Measurements from ENCODE around the gene RPP14. TPM values are rescaled to one million over a fixed set of nuclear protein-coding genes. Genes with fewer than 3 reads are reported as not detected.

Gene RPP14
- total RNA-seq, 2 experiments from 2014 or later = 12.8 to 20.3 TPM

DNA sequence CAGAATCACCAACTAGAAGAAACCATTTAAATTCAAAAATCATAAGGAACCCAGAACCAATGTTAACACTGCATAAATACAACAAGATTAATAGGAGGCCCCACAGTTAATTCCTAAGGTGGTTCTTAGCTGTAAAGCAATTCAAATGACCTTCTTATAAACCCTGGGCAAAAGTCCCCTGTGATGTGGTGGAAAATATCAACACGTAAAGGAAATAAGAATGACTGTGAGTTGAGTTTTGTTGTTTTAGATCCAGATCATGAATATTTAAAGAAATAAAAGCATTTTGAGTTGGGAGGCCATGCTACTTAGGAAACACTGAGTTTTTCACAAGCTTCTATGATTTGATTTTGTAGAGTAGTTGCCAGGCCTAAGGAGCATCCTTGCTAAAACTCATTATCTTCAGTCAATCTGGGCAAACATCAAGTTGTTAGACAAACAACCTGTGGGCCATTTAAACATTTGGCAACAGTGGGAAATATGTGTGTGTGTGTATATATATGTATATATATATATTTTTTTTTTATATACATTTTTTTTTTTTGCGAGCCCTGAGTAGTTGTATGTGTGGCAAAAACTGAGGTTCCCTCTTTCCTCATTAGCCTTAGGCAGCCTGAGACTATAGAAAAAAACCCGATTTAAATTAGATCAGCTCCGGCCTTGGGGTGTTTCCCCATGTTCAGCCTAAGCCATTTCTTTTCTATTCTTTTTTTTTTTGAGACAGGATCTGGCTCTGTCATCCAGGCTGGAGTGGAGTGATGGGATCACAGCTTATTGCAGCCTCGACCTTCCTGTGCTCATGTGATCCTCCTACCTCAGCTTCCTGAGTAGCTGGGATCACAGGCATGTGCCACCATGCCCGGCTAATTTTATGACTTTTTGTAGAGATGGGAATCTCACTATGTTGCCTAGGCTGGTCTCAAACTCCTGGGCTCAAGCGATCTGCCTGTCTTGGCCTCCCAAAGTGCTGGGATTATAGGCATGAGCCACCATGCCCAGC lies 18.6 kb downstream of the RPP14 start:
- Histone ChIP-seq H2AFZ (ENCODE audit: low read length) (no peak overlapping the region), H3K27ac (ENCODE audit: low read depth, low read length, poor library complexity, severe bottlenecking) (no peak overlapping the region), H3K9me2 (ENCODE audit: insufficient read depth, low read length) (no peaks in the 10 kb centered on the region), H3K79me2 (ENCODE audit: insufficient read depth, low read depth, low read length) (peaks cover 7% of the 10 kb centered on the region; the same call in 1 of the 2 replicates), H3K4me3 (ENCODE audit: low read depth, low read length, poor library complexity, severe bottlenecking) (no peak overlapping the region), H3K9me3 (ENCODE audit: low read length) (no peaks in the 10 kb centered on the region), H3K36me3 (ENCODE audit: insufficient read depth, low read length) (peaks cover 21% of the 10 kb centered on the region), H3K4me2 (ENCODE audit: low read length) (peak overlapping the region; percentile 32; the same call in 1 of the 2 replicates), H4K20me1 (ENCODE audit: insufficient read depth, low read length) (peaks cover 4% of the 10 kb centered on the region; the same call in 1 of the 2 replicates), H3K4me1 (ENCODE audit: insufficient read depth, low read length, poor library complexity, severe bottlenecking) (peaks cover 32% of the 10 kb centered on the region)
- no TSS peak for BruUV-seq (replicated peaks)
- TF ChIP-seq EZH2phosphoT487 (IDR thresholded peaks at IDR 0.05; ENCODE audit: borderline replicate concordance, low read depth, low read length) = no peak
- no peak for TF ChIP-seq CTCF (conservative IDR thresholded peaks at IDR 0.05; ENCODE audit: low read length)
- intact Hi-C loops (cut with micrococcal nuclease; ENCODE audit: unreplicated experiment) = loop anchor here (5.0 kb wide), 1 partner anchor 308 kb away; no protein-coding TSS in a partner anchor
- no peak for DNase-seq (ENCODE audit: low spot score)
- CTCF ChIA-PET (ENCODE audit: unreplicated experiment) = no interaction called here
- POLR2A ChIA-PET = interaction anchor here (0.8 to 3.0 kb wide), 4 partner anchors 9 to 58 kb away, joined by 3 to 12 read pairs (median 3); partner anchors contain the start of genes HTD2 and RPP14

DNA sequence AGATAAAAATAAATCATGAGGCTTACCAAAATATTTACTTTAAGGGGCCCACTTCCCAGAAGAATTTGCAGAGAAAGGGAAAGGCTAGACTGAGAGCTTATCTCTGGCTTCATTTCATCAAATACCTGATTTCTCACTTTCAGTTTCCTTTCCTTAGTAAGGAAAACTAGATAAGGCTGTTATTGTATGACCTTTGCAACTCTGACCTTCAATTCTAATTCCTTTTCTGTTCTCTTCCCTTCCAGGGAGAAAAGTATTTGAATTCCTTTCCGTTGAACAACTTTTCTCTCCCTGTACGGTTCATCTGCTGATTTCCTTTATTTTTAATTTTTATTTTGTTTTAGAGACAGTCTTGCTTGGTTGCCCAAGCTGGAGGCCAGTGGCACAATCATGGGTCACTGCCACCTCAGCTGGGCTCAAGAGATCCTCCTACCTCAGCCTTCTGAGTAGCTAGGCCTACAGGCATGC lies 19.5 kb downstream of the RPP14 start:
- H3K27ac ChIP-seq (ENCODE audit: low read depth, low read length, poor library complexity, severe bottlenecking) = no peak overlapping the region
- intact Hi-C loops (cut with micrococcal nuclease; ENCODE audit: unreplicated experiment) = no loop called here
- H3K79me2 ChIP-seq (ENCODE audit: insufficient read depth, low read depth, low read length) = peaks cover 5% of the 10 kb centered on the region; the same call in 1 of the 2 replicates
- no peak overlapping the region for H3K4me3 ChIP-seq (ENCODE audit: low read depth, low read length, poor library complexity, severe bottlenecking)
- H4K20me1 ChIP-seq (ENCODE audit: insufficient read depth, low read length) = peaks cover 4% of the 10 kb centered on the region; the same call in 1 of the 2 replicates
- no peaks in the 10 kb centered on the region for H3K9me3 ChIP-seq (ENCODE audit: low read length)
- H3K4me2 ChIP-seq (ENCODE audit: low read length) = peak overlapping the region; percentile 32; the same call in 1 of the 2 replicates
- DNase-seq (ENCODE audit: low spot score) = no peak
- ChIA-PET CTCF (ENCODE audit: unreplicated experiment) (no interaction called here), POLR2A (interaction anchor here (0.9 to 3.0 kb wide), 5 partner anchors 12 to 98 kb away, joined by 3 to 12 read pairs (median 4); partner anchors contain the start of genes HTD2 and RPP14)
- H3K36me3 ChIP-seq (ENCODE audit: insufficient read depth, low read length) = peaks cover 15% of the 10 kb centered on the region
- BruUV-seq (replicated peaks) = no TSS peak
- H3K4me1 ChIP-seq (ENCODE audit: insufficient read depth, low read length, poor library complexity, severe bottlenecking) = peaks cover 37% of the 10 kb centered on the region
- H3K9me2 ChIP-seq (ENCODE audit: insufficient read depth, low read length) = no peaks in the 10 kb centered on the region
- H2AFZ ChIP-seq (ENCODE audit: low read length) = no peak overlapping the region
- TF ChIP-seq EZH2phosphoT487 (IDR thresholded peaks at IDR 0.05; ENCODE audit: borderline replicate concordance, low read depth, low read length) = no peak
- TF ChIP-seq CTCF (conservative IDR thresholded peaks at IDR 0.05; ENCODE audit: low read length) = no peak

Measured in OCI-LY7 (cell line).